Measurements from ENCODE around the gene RRP9.
"Not testable (repeated sequence)": the region's sequence is repeated elsewhere in the genome, so short reads cannot be mapped to it uniquely, and the experiment has no call there.

RRP9 gene

DNA sequence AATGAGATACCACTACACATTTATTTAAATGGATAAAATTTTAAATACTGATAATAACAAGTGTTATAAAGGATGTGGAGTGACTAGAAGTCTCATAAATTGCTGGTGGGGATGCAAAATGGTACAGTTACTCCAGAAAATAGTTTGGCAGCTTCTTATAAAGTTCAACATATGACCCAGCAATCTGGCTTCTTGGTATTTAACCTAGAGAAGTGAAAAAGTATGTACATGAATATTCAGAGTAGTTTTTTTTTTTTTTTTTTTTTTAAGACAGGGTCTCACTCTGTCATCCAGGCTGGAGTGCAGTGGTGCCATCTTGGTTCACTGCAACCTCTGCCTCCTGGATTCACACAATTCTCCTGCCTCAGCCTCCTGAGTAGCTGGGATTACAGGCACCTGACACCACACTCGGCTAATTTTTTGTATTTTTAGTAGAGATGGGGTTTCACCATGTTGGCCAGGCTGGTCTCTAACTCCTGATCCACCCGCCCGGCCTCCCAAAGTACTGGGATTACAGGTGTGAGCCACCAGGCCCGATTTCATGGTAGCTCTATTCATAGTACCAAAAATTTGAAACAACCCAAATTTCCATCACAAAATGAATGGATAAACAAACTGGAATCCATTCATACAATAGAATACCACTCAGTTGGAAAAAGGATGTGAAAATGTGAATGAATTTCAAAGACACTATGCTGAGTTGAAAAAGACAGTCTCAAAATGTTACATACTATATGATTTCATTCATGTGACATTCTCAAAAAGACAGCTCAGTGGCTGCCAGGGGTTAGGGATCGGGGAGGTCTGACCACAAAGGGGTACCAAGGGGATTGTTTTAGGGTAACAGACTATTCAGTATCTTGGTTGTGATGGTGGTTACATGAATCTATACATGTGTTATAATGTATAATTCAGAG, 14.4 kb downstream of the RRP9 start:
- no peak overlapping the region for H3K4me3 ChIP-seq (replicated peaks; ENCODE audit: low read depth, low read length)
- TF ChIP-seq, protein P1, sequence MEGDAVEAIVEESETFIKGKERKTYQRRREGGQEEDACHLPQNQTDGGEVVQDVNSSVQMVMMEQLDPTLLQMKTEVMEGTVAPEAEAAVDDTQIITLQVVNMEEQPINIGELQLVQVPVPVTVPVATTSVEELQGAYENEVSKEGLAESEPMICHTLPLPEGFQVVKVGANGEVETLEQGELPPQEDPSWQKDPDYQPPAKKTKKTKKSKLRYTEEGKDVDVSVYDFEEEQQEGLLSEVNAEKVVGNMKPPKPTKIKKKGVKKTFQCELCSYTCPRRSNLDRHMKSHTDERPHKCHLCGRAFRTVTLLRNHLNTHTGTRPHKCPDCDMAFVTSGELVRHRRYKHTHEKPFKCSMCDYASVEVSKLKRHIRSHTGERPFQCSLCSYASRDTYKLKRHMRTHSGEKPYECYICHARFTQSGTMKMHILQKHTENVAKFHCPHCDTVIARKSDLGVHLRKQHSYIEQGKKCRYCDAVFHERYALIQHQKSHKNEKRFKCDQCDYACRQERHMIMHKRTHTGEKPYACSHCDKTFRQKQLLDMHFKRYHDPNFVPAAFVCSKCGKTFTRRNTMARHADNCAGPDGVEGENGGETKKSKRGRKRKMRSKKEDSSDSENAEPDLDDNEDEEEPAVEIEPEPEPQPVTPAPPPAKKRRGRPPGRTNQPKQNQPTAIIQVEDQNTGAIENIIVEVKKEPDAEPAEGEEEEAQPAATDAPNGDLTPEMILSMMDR (IDR thresholded peaks at IDR 0.05; ENCODE audit: low read depth, low read length, missing control alignments): no peak
- DNase-seq (ENCODE audit: extremely low read depth, low read depth): no peak

GRCh38 chr3:51921081-51921578, 20.6 kb downstream of the RRP9 start:
- TF ChIP-seq, protein P1 (IDR thresholded peaks at IDR 0.05; ENCODE audit: low read depth, low read length, missing control alignments): no peak
- no peak for DNase-seq (ENCODE audit: extremely low read depth, low read depth)
- no peak overlapping the region for H3K4me3 ChIP-seq (replicated peaks; ENCODE audit: low read depth, low read length)

- DNase-seq (ENCODE audit: extremely low read depth, low read depth): no peak
- TF ChIP-seq, protein P1 (IDR thresholded peaks at IDR 0.05; ENCODE audit: low read depth, low read length, missing control alignments): no peak
- no peak overlapping the region for H3K4me3 ChIP-seq (replicated peaks; ENCODE audit: low read depth, low read length)
Measured at GRCh38 chr3:51916418-51916817, 25.3 kb downstream of the RRP9 start.

DNA sequence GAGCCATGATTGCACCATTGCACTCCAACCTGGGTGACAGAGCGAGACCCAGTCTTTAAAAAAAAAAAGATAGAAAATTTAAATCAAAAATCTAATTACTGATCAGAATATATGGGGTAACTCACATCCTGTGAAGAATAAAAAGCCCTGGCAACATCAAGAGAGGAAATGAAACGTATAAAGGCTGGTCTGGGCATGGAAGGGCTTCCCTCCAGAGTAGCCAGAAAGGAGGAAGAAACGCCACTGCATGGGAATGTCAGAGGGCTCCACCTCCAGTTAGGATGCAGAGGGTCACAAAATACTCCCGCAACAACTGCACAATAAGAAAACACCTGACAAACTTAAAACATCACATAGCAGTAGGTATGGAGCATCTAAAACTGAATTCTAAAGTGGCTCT, 33.7 kb downstream of the RRP9 start:
- DNase-seq (ENCODE audit: extremely low read depth, low read depth): no peak
- TF ChIP-seq, protein P1 (IDR thresholded peaks at IDR 0.05; ENCODE audit: low read depth, low read length, missing control alignments): no peak
- H3K4me3 ChIP-seq (replicated peaks; ENCODE audit: low read depth, low read length): no peak overlapping the region

GRCh38 chr3:51904034-51904823, 37.5 kb downstream of the RRP9 start:
- TF ChIP-seq, protein P1 (IDR thresholded peaks at IDR 0.05; ENCODE audit: low read depth, low read length, missing control alignments): no peak
- DNase-seq (ENCODE audit: extremely low read depth, low read depth): no peak
- no peak overlapping the region for H3K4me3 ChIP-seq (replicated peaks; ENCODE audit: low read depth, low read length)

DNA sequence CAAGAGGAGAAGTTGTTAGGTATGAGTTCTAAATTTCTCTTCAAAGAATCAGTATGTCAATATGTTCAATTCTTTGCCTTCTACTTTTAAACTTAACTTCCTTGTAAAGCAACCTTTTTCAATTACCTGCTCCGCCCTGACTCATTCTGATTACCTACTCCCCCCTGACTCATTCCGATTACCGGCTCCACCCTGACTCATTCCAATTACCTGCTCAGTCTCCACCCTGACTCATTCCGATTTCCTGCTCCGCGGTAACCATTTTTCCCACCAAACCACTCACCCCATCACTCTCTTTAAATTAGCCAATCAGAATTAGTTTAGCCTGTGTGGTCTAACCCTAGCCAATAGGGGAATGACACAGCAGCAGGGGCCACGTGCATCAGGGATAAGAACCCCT, 39.3 kb downstream of the RRP9 start:
- not testable (repeated sequence) for H3K4me3 ChIP-seq (replicated peaks; ENCODE audit: low read depth, low read length)
- DNase-seq (ENCODE audit: extremely low read depth, low read depth): peak; percentile 7

DNA sequence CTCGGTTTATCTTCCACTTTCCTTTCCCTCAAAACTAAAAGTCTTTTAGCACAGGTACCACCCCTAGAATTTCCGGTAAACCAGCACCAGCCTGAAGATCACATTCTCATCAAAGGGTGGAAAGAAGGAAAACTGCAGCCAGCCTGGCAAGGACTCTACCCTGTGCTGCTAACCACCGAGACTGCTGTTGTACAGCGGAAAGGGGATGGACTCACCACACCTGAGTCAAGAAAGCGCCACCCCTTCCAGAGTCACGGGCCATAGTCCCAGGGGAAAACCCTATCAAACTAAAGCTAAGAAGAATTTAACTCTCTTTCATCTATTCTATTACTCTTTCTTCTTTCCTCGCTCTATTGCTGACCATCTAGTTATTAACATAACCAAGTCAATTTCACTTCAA, 41.7 kb downstream of the RRP9 start:
- H3K4me3 ChIP-seq (replicated peaks; ENCODE audit: low read depth, low read length); DNase-seq (ENCODE audit: extremely low read depth, low read depth): not testable (repeated sequence)

Measured in HFF-Myc (cell line).